Middle frontal gyrus (tissue), 1 donor: ENCODE measurements around the gene ZCWPW2.
A peak's percentile ranks its signal among the peaks of the same experiment; 100 is the strongest.

ENCODE experiments used
- DNase-seq: peaks from one replicate; pipeline ENCODE4 v3.0.0-alpha.2; 2015; ENCODE audit warnings: low spot score; ENCODE audit errors: extremely low spot score

ZCWPW2 gene

GRCh38 chr3:28348629-28349468 is at the start of gene ZCWPW2, which contains the start of gene AZI2:
TSS of gene ZCWPW2 (plus strand) at chr3:28348721. CDS start at chr3:28413069, 64,348 bp downstream.
TSS of gene AZI2 (minus strand) at chr3:28348824. CDS start at chr3:28340617, 8,207 bp downstream.
- peak; percentile 73 for DNase-seq

GRCh38 chr3:28299705-28300104 is 48.8 kb upstream of the ZCWPW2 start:
- no peak for DNase-seq

GRCh38 chr3:28300345-28300962 is 48.1 kb upstream of the ZCWPW2 start:
- no peak for DNase-seq

- DNase-seq = no peak
These were observed 46.8 kb upstream of the ZCWPW2 start for GRCh38 chr3:28301688-28302087.

- no peak for DNase-seq
These were observed 40.3 kb upstream of the ZCWPW2 start for GRCh38 chr3:28308196-28308595.

- no peak for DNase-seq
These were observed 32.8 kb upstream of the ZCWPW2 start for GRCh38 chr3:28315711-28316110.

- DNase-seq = no peak
These were observed 32.3 kb upstream of the ZCWPW2 start for GRCh38 chr3:28316226-28316625.

GRCh38 chr3:28317438-28318022 is 31.0 kb upstream of the ZCWPW2 start:
- no peak for DNase-seq

GRCh38 chr3:28320981-28321380 is 27.5 kb upstream of the ZCWPW2 start:
- no peak for DNase-seq

- no peak for DNase-seq
These were observed 26.1 kb upstream of the ZCWPW2 start for GRCh38 chr3:28322464-28322863.

- no peak for DNase-seq
These were observed 22.0 kb upstream of the ZCWPW2 start for GRCh38 chr3:28326458-28326926.

GRCh38 chr3:28328188-28329151 is 20.1 kb upstream of the ZCWPW2 start:
- no peak for DNase-seq

GRCh38 chr3:28334552-28334951 is 14.0 kb upstream of the ZCWPW2 start:
- DNase-seq = no peak

- no peak for DNase-seq
These were observed 13.3 kb upstream of the ZCWPW2 start for GRCh38 chr3:28335246-28335645.

GRCh38 chr3:28337230-28337629 is 11.3 kb upstream of the ZCWPW2 start:
- DNase-seq = no peak

GRCh38 chr3:28343144-28343543 is 5.4 kb upstream of the ZCWPW2 start:
- DNase-seq = no peak

GRCh38 chr3:28345690-28346089 is 2.8 kb upstream of the ZCWPW2 start:
- DNase-seq = no peak

GRCh38 chr3:28347374-28348264 is 902 bp upstream of the ZCWPW2 start:
- DNase-seq = no peak

- DNase-seq = no peak
These were observed 274 bp upstream of the ZCWPW2 start for GRCh38 chr3:28348265-28348628.

GRCh38 chr3:28349469-28350000 is 1.0 kb downstream of the ZCWPW2 start:
- DNase-seq = no peak
